HG03108 (cell line): Measurements from ENCODE around the gene FRMD4B.

Experiments
- ATAC-seq: cut with Tn5 transposase; IDR thresholded peaks from one replicate; pipeline ENCODE4 v1.9.1; 2021; ENCODE audit warnings: moderate library complexity; ENCODE audit not compliant: unreplicated experiment

Gene FRMD4B

DNA sequence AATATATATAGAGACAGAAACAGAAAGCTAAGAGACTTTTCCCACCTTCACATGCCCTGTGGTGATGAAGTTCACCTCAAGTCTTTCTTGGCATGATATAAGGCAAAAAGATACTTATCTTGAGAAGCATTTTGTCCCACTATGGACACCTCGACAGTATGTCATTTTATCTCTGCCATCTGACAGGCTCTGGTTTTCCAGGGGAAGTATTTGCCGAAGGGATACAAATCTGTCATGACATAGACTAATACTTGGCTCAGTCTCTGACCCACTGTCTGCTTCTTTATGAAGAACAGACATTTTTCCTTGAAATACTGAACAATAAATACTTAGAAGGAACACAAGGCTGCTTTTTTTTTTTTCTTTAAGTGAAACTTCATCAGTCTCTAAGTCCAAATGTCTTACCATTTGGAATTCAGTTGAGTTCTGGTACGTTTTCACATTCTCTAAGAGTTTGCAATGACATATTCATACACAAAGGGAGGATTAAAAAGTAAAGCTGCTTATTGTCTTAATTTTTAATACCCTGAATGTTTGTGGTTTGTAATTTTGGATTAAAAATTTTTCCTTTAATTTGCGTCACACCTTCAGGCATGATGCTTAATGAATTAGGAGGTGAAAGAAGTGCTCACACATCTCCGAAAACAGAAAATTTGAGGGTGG, 175.7 kb downstream of the FRMD4B start:
- no peak for ATAC-seq

DNA sequence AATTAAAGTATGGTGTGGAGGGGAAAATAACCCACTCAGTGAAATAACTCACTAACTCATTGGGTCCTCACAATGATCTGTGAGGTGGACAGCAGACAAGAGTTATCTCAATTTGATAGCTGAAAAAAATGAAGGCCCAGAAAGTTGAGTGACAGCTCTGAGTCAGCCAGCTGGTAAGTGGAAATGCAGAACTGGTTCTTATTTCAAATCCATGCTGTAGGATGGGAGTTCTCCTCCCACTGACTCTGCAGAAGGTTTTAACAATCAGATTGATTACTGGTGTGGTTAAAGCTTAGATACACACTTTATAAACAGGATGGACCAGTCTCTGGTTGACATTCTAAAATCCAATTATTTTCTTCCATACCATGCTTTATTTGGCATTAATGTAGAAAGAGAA, 176.5 kb downstream of the FRMD4B start:
- ATAC-seq, result no peak

DNA sequence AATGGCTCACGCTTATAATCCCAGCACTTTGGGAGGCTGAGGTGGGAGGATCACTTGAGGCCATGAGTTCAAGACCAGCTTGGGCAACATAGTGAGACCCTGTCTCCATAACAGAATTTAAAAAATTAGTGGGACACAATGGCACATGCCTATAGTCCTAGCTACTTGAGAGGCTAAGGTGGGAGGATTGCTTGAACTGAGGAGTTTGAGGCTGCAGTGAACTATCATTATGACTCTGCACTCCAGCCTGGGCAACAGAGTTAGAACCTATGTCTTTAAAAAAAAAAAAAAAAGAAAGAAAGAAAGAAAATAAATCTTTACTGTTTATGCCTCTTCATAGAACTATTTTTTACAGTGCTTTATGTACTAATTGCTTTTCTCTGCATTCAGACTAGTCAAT, 178.9 kb downstream of the FRMD4B start:
- ATAC-seq, result no peak

DNA sequence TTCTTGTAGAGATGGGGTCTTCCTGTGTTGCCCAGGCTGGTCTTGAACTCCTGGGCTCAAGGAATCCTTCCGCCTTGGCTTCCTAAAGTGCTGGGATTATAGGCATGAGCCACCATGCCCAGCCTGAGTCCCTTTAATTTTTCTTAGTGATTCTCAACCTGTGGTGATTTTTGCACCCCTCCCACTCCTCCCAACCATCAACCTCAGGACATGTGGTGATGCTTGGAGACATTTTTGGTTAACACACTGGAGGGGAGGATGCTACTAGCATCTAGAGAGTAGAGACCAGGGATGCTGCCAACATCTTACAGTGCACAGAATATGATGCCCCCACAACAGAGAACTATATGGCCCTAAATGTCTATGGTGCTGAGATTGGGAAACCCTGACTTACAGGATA, 180.5 kb downstream of the FRMD4B start:
- no peak for ATAC-seq

DNA sequence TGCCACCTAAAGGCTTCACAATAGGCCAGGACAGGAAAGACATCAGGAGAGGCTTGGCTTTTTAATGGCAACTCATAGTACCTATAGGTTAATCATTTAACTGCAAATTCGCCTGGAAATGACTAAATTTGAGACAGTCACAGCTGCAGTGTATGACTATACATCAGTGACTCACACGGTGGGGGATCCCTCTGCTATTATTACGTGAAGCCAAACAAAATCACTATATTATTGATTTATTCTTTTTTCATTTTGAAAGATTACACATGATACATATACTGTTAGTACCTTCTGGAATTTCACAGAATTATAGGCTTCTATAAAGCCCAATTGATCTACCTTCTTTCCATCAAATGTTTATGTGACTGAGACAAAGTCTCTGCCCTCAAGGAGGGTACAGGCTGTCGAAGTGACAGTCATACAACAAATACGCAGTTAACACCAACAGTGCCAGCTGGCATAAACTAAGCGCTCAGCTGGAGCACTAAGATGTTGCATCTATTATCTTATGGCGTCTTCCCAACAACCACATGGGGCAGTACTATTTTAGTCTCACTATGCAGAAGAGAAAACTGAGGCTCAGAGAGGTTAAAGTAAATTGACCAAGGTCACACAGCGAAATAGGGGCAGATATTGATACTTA, 181.5 kb downstream of the FRMD4B start:
- ATAC-seq, result peak; percentile 84

DNA sequence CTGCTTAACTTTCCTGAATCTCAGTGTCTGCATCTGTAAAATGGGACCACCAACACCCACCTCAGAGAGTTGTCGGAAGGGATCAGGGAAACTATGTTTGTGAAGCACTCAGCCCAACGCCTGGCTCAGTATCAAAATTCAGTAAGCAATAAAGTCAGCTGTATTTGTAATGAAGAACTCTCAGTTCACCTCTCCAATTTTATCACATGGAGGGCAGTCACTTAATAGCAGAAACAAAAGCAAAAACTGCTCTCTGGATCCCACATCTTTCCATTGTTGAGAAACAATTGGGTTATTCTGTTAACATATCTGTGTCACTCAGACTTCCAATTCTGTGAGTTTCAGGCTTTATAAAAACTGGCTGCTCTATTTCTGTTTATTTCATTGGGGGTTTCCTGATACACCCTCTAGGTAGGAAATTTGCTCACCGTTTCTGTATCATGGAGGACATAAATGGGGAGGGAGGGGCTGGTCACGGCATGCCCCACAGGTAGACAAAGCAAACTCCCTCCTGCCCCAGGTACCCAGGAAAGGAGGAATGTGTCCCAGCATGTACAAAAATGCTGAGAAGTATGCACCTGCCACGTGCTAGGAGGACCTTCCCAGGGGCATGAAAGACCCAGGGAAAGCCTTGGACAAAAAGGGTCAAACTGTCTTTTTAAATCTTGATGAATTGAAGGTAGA, 182.1 kb downstream of the FRMD4B start:
- ATAC-seq, result peak; percentile 9

DNA sequence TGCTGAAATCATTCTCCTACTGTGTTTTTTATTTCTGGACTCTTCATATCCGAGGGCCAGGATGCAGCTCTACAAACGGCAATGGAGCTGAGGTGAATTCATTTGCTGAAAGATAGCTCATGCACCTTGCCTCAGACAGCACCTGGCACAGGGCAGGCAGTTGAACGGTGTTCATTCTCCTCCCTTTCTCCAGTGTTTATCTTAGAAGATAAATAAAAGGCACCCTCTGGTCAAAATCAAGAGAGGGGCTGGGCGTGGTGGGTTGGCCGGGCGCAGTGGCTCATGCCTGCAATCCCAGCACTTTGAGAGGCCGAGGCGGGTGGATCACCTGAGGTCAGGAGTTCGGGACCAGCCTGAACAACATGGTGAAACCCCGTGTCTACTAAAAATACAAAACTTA, 184.2 kb downstream of the FRMD4B start:
- no peak for ATAC-seq

DNA sequence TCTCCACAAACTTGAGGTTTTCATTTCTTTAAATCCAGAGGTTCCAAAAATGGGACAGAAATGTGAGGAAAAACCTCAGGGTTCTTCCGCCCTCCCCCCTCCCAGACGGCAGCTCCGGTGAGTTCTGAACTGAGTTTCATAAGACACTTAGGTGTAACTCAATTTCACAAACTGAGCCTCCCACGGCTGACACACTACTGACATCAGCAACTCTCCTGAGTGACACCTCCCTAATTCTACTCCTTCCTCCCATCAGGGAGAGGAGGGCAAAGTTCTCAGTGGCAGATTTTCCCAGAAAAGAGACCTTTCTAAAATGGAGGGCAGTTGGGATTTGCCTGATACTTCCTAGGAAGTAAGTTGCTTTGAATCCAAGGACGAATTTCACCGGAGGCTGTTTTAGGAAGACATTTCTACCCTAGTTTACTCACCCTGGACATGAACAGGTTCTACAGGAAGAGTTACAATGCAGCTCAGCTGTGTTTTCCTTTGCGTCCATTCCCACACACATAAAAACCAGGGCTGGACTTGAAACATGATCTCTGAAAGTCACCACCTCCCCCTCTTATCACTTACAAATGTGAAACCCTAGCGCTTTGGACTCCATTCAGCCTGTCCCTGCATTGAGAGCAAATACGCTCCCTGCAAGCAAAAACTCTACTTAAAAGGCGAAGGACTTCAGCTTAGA, 185.4 kb downstream of the FRMD4B start:
- no peak for ATAC-seq

DNA sequence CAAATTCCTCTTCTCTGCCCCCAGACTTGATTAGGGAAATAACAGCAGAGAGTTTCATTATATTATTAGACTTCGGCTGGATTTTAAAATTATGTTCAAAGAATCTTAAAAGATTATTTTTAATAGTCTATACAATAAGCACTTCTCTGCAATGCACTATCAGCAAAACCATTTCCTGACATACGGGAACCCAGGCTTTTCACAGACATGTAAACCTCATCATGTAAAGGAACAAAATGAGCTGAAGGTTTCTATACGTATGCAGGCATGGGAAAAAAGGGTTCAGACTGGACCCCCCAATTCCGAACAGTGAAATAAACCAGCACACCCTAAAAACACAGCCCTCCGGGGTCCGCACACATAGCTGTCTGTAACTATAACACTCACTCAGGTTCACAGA, 185.9 kb downstream of the FRMD4B start:
- ATAC-seq, result no peak

DNA sequence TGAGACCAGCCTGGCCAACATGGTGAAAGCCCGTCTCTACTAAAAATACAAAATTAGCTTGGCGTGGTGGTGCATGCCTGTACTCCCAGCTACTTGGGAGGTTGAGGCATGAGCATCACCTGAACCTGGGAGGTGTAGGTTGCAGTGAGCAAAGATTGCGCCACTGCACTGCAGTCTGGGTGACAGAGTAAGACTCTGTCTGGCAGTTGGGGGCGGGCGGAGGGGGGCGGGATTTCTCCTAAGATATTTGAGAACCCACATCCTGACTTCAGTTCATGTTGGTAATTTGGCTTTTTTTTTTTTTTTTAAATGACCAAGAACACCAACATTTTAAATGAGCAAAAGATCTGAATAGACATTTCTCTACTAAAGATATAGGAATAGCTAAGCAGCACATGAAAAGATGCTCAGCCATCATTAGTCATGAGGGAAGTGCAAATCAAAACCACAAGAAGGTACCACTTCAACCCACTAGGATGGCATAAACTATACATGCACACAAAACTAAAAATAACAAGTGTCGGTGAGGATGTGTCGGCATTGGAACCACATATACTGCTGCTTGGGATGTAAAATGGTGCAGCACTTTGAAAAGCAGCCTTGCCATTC, 187.9 kb downstream of the FRMD4B start:
- ATAC-seq, result no peak

DNA sequence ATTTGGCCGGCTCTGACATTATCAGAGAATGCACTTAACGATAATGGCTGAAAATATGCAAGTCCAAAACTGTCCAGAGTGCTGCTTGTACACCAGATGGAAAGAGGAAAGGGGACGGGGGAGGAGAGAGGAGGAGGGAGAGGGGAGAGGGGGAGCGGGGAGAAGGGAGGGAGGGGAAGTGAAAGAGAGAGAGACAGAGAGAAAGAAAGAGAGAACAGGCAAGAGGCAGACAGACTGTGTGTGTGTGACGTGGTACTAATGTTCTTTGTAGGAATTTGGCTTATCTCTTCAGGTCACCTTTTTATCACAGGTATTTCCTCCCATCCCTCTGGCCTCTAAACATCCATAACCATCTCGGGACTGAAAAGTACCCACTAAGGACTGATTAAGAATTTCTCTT, 188.4 kb downstream of the FRMD4B start:
- ATAC-seq, result no peak

DNA sequence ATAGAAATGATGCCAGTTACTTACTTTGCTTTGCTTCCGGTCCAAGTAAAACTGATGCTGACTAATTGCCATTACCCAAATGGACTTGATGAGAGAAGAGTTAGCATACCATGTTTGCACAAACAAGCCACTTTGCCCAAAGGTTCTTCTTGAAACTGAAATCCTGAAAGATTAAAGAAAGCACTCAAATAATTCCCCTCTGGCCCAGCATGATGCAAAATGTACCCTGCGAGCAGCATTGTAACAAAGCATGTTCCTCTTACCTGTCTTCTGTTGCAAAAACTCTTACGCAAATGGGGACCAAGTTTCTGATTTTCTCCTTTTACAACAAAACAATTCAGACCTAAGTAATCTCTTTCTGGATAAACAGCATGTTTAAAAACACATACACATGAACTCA, 189.0 kb downstream of the FRMD4B start:
- no peak for ATAC-seq

DNA sequence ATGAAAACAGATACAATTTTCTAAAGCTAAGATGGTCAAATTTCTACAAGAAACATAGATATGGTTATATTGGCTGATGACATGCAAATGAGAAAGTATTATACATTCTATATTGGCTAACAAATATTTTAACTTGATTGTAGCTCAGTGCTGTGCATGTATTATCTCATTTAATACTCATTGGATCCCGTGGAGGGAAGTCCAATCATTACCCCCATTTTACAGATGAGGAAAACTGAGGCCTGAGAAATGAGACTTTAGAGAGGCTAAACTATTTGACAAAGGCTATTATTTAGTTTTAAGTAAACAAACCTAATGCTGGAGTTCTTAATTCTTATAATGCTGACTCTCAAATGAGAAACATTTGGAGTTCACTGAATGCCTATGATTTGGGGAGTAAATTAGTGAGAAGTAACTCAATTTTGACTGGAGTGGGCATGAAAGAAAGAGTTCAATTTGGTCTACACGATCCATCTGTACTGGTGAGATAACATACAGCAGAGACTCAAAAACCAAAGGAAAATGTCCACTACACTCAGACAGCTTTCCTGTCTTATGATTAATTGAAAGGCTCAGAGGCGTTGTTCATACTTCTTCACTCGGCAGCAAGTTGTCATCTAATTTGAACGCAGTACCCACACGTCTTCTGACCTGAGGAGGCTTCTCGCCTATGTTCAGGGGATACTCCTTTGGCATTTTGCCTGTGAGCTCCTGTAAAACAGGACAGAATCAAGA, 191.3 kb downstream of the FRMD4B start:
- ATAC-seq, result no peak

DNA sequence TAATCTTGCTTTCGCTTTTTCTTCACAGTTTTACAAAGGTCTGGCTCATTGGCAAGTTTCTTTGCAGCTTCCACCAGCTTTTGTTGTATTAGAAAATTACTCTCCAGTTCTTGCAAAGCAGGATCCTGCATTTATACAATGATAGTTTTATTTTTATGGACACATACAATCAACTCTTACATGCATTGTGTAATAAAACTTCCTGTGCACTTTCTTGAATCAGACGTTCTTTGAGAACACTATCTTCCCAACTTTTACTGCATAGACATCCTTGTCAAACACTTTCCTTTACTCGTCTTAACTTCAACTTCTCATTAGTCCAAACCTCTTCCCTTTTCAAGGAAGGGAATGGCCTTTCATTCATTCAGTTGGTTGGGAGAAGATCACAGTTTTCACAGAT, 192.1 kb downstream of the FRMD4B start:
- no peak for ATAC-seq

DNA sequence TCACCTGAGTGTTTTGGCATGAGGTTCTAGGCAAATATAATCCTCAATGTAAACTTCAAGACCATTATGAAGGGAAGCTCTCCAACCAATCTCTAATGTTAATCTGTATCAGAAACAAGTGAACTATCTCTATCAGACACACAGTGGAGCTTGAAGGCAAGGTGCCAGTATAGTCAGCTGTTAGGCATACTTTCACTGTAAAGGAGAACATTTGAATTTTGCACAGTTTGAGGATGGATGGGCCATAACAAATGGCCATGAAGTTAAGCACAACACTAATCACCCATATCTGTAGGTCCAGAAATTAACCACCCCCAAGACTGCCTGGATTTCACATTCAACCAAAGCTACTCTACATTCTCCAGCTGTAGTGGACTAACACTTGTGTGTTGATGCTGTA, 194.4 kb downstream of the FRMD4B start:
- no peak for ATAC-seq

DNA sequence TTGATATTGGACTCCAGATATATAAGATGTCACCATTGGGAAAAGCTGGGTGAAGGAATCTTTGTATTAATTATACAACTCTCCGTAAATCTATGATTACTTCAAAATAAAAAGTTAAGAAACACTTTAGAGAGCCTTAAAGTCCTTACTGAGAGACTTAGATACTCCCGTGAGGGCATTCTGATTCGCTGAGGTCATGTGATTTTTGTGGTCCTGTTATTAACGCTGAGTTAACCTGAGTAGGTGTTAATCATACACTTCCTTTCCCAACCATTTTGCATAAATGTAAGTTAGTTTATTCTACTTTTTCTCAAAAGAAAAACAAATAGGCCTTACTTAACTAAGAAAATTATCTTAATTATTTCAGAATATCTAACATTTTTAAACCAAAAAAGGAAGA, 196.4 kb downstream of the FRMD4B start:
- no peak for ATAC-seq

DNA sequence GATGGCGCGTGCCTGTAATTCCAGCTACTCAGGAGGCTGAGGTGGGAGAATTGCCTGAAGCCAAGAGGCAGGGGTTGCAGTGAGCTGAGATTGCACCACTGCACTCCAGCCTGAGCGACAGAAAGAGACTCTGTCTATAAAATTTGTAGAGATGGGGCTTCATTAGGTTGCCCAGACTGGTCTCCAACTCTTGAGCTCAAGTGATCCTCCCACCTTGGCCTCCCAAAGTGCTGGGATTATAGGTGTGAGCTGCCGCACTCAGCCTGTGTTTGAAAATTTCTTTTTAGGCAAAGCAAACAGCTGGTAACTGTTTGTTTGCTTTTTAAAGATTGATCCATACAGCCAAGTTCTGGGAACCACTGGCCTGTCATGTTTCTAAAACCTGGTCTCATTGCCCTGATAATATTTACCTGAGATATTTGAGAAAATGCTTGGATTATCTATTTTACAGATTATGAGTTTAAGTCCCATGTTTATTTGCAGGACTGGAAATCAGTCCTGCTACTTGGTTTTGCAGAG, 199.3 kb downstream of the FRMD4B start:
- no peak for ATAC-seq

DNA sequence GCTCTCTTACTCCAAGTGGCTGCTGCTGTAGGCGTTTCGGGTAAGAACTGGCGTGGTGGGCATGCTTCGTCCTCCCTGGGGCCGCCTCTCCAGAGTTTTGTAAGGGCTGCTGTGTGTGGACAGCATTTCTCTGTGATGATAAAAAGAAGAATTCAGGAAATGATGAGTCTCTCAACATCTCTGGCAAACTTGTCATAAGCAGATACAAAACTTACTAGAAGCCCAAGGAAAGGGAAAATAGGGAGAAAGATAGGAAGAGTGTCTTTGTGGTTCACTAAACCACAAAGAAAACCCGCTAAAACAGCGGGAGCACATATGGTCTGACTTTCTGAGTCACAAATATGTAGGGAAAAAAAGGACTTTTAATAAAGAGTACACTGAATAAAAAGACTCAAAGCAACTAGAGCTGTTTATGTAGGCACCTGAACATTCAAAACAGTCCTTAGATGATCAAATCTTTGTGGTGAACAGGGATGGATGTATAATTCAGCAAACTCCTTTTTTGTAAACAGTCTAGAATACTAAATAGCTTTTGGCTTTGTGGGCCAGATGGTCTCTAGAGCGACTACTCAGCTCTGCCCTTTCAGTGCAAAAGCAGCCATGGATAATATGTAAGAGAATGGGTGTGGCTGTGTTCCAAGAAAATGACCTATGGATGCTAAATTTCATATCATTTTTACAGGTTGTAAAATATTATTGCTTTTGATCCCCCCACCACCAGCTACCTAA, 203.1 kb downstream of the FRMD4B start:
- ATAC-seq, result no peak

DNA sequence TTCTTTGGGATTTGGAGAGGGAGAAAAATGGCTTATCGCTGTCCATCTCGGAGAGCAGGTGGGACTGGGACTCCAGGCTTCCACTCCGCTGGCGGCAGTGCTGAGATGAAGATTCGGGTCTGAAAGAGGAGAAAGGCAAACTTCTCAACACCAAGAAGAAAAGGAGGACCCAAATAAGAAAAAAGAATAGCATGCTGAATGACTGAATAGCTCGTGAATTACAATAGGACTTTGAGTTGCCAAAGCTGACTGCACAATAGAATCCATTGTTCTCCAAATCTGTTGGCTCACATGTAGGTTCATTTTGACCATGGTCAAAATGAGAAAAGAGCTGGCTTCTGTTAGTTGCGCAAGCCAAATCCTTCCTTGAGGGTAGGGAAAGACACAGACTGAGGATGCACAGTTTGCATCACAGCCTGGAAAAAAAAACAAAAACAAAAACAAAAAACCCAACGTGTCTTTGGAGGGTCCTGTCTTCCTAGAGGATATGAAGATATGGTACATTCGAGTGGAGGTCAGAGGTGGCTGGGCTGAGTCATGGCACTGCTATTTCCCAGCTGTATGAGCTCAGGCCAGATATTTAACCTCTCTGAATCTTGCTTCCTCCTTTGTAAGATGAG, 204.2 kb downstream of the FRMD4B start:
- no peak for ATAC-seq
